Effector memory CD8-positive, alpha-beta T cell (primary cell): ENCODE results near the gene SLC23A2.
"Not testable (repeated sequence)": the region's sequence is repeated elsewhere in the genome, so short reads cannot be mapped to it uniquely, and the experiment has no call there.

ENCODE experiments used
- ATAC-seq: fragments of 150-1000 bp; cut with Tn5 transposase; replicated peaks from 2 replicates; pipeline ENCODE4 v1.10.0; 2021; ENCODE audit warnings: mild to moderate bottlenecking, moderate library complexity
- DNase-seq, 3 experiments: peaks; one replicate each; pipeline ENCODE4 v3.0.0; 2021
- H3K27ac Mint-ChIP-seq, 2 donors: one replicate each; pipeline ENCODE4 v1.8.0; 2022; ENCODE audit warnings: mild to moderate bottlenecking in 2 of 2, mixed read lengths in 2 of 2, moderate library complexity in 2 of 2
- H3K27me3 Mint-ChIP-seq, 2 donors: one replicate each; pipeline ENCODE4 v1.8.0; 2022; ENCODE audit warnings: mixed read lengths in 2 of 2
- H3K36me3 Mint-ChIP-seq: one replicate; pipeline ENCODE4 v1.8.0; 2022; ENCODE audit warnings: mild to moderate bottlenecking, moderate library complexity, mixed read lengths; ENCODE audit not compliant: insufficient read depth
- H3K4me1 Mint-ChIP-seq, 2 donors: one replicate each; pipeline ENCODE4 v1.8.0; 2022; ENCODE audit warnings: low read depth in 2 of 2, mixed read lengths in 2 of 2
- H3K4me3 Mint-ChIP-seq, 2 donors: one replicate each; pipeline ENCODE4 v1.8.0; 2022; ENCODE audit warnings: mild to moderate bottlenecking in 2 of 2, mixed read lengths in 2 of 2, moderate library complexity in 2 of 2
- H3K9me3 Mint-ChIP-seq, 2 donors: one replicate each; pipeline ENCODE4 v1.8.0; 2022; ENCODE audit warnings: mixed read lengths in 2 of 2

The SLC23A2 gene

GRCh38 chr20:4856022-4856755, 145.1 kb downstream of the SLC23A2 start:
- Mint-ChIP-seq H3K27me3 (no peaks in the 10 kb centered on the region), H3K9me3 (no peaks in the 10 kb centered on the region), H3K4me3 (no peak overlapping the region), H3K4me1 (no peaks in the 10 kb centered on the region), H3K36me3 (peaks cover 36% of the 10 kb centered on the region), H3K27ac (no peak overlapping the region)
- DNase-seq: no peak
- no peak for ATAC-seq

DNA sequence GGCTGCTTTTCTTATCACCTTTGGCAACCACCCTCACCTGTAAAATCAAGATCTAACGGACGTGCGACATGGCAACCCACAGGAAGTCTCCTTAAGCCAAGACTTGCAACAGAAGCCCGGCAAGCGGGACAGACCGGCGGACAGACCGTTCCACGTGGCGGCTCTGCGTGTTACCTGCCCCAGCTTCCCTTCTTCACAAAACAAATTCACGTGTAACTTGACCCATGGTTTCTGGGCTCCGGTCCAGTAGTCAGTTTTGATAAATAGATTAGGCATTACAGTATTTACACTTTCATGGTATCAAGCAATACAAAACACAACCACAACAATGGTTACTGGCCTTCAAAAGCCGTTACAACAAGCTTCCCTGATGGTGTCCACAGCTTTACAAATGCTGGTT, 145.8 kb downstream of the SLC23A2 start:
- peaks cover 35% of the 10 kb centered on the region for H3K36me3 Mint-ChIP-seq
- peak overlapping the region in 1 of 2 donors; percentile 55 for H3K27ac Mint-ChIP-seq

GRCh38 chr20:4855097-4855496, 146.2 kb downstream of the SLC23A2 start:
- Mint-ChIP-seq H3K27ac (peak overlapping the region in 1 of 2 donors; percentile 55), H3K4me3 (no peak overlapping the region), H3K4me1 (no peaks in the 10 kb centered on the region), H3K9me3 (no peaks in the 10 kb centered on the region), H3K27me3 (no peaks in the 10 kb centered on the region), H3K36me3 (peaks cover 30% of the 10 kb centered on the region)
- DNase-seq (no peak), ATAC-seq (no peak)

More for the DNA sequence above, 145.8 kb downstream of the SLC23A2 start:
- Mint-ChIP-seq H3K9me3 (no peaks in the 10 kb centered on the region), H3K27me3 (no peaks in the 10 kb centered on the region), H3K4me3 (no peak overlapping the region), H3K4me1 (no peaks in the 10 kb centered on the region)
- DNase-seq: no peak
- no peak for ATAC-seq

DNA sequence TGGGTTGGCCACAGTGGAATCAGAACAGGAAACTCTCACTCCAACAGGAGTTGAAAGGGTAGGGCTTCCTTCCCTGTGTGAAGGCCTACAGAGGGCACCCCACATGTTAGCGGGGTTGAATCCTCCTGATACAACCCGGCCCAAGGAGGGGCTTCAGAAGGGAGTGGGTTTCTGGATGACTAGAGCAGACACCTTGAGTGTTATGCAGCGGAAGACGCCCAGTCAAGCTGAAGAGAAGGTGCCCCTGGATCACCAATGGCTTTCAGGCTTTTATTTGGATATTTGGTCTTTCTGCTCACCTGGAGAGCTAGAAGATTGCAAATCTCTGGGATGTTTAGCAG, 146.8 kb downstream of the SLC23A2 start:
- Mint-ChIP-seq H3K4me3 (no peak overlapping the region), H3K27ac (no peak overlapping the region), H3K36me3 (peaks cover 28% of the 10 kb centered on the region), H3K27me3 (no peaks in the 10 kb centered on the region), H3K9me3 (no peaks in the 10 kb centered on the region), H3K4me1 (no peaks in the 10 kb centered on the region)
- ATAC-seq: no peak
- no peak for DNase-seq

DNA sequence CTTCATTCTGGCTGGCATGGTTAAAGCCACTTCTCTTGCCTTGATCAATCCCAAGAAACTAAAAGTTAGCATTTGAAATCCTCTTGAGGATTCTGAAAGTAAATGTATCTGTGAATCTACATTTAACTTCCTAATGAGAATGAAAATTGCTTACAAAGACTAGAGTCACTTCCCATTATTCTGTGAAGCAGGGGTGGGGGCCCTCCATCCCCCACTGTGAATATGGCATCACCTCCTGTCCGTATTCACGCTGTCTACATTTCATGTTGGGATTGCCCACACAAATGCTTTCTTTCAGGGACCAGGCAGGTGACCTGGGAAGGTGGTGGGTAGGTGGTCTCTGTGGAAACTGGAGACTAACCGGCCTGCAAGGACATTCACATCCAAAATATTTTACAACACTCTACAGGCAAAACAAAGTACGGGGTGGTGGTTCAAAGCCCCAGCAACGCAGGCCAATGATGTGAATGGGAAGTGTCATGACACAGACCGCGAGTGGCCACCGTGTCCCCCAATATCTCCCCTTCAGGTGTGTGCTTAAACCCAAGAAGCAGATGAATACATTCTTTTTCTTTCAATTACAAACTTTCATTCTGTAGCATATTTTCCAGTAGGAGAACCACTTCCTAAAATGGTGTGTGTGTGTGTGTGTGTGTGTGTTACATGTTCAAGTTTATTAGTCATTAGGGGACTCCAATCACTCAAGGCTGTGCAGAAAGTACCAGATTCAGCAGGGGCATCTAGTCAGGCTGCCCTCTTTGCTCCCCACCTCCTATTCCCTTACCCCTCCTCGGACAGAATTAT, 147.4 kb downstream of the SLC23A2 start:
- H3K9me3 Mint-ChIP-seq: no peaks in the 10 kb centered on the region
- no peak for ATAC-seq

DNA sequence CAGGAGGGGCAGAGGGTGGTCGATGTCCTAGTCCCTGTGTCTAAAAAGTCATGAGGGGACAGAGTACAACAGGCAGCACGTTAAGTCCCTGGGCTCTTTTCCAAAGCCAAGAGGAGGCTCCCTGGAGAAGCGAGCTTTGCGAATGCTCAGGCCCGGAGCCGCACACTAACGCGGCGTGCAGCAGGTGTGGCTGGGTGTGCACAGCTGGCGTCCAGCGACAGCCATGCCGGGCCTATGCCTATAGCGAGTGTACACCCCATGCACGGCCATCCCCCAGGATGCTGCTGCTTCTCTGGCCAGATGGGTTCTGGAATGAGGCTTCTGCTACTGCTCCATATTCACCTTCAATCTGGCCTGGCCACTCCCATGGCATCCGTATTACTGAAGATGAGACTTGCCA, 148.3 kb downstream of the SLC23A2 start:
- Mint-ChIP-seq H3K36me3 (peaks cover 12% of the 10 kb centered on the region), H3K9me3 (no peaks in the 10 kb centered on the region), H3K4me1 (no peaks in the 10 kb centered on the region), H3K27me3 (no peaks in the 10 kb centered on the region), H3K4me3 (no peak overlapping the region), H3K27ac (no peak overlapping the region)
- ATAC-seq: no peak
- DNase-seq: no peak

More for the DNA sequence above, 147.4 kb downstream of the SLC23A2 start:
- Mint-ChIP-seq H3K4me1 (no peaks in the 10 kb centered on the region), H3K27me3 (no peaks in the 10 kb centered on the region), H3K36me3 (peaks cover 22% of the 10 kb centered on the region), H3K4me3 (no peak overlapping the region), H3K27ac (no peak overlapping the region)
- no peak for DNase-seq

DNA sequence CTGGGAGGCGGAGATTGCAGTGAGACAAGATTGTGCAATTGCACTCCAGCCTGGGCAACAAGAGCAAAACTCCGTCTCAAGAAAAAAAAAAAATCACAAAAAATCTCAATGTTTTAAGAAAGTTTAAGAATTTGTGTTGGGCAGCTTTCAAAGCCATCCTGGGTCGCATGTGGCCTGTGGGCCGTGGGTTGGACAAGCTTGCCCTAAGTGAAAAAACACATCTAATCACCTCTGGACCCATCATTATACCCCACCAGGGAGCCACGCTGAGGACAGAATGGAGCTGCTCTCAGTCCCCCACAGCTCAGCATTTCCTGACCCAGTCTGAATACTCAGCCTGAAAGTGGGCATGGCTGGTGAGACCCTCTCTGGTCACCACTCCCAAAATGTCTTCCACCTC, 150.3 kb downstream of the SLC23A2 start:
- no peak overlapping the region for H3K4me3 Mint-ChIP-seq
- ATAC-seq (no peak), DNase-seq (no peak)
- H3K4me1 Mint-ChIP-seq: no peaks in the 10 kb centered on the region
- no peaks in the 10 kb centered on the region for H3K9me3 Mint-ChIP-seq
- peak overlapping the region; percentile 42 to 54 for H3K27ac Mint-ChIP-seq
- no peaks in the 10 kb centered on the region for H3K27me3 Mint-ChIP-seq
- H3K36me3 Mint-ChIP-seq: peaks cover 8% of the 10 kb centered on the region

DNA sequence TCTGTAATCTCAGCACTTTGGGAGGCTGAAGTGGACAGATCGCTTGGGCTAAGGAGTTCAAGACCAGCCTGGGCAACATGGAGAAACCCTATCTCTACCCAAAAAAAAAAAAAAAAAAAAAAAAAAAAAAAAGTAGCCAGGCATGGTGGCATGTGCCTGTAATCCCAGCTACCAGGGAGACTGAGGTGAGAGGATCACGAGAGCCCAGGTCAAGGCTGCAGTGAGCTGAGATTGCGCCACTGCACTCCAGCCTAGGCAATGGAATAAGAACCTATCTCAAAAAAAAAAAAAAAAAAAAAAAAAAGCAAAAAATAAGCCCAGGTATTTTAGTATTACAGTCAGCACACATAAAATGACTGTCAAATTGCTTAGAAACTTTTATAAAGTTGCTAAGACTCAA, 152.5 kb downstream of the SLC23A2 start:
- H3K9me3 Mint-ChIP-seq, DNase-seq, H3K4me1 Mint-ChIP-seq, H3K4me3 Mint-ChIP-seq, H3K36me3 Mint-ChIP-seq, H3K27me3 Mint-ChIP-seq, ATAC-seq, H3K27ac Mint-ChIP-seq: not testable (repeated sequence)

- H3K27ac Mint-ChIP-seq: no peak overlapping the region
- H3K27me3 Mint-ChIP-seq: no peaks in the 10 kb centered on the region
- H3K36me3 Mint-ChIP-seq: peaks cover 6% of the 10 kb centered on the region
- ATAC-seq: no peak
- H3K4me1 Mint-ChIP-seq: peaks cover 4 to 10% of the 10 kb centered on the region in 2 donors
- H3K4me3 Mint-ChIP-seq: no peak overlapping the region
- DNase-seq: no peak
- H3K9me3 Mint-ChIP-seq: no peaks in the 10 kb centered on the region
Observed at GRCh38 chr20:4848041-4848440, 153.3 kb downstream of the SLC23A2 start.

DNA sequence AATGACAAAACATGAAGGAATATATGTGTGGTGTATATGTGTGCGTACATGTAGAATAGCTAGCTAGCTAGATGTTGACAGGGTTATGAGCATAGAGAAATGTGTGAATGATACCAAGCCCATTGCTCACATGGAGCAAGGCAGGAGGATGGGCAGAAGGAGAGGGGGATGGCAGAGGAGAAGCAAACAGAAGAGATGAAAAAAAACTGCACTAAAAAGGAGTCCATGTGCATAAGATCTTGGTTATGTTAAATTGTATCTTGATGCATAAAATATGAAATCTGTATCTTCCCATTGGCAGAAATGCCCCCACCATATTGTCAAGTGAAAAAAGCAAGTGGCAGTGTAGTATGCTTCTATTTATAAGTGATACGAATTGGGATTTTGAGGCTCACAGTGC, 154.5 kb downstream of the SLC23A2 start:
- H3K27ac Mint-ChIP-seq: no peak overlapping the region
- H3K4me1 Mint-ChIP-seq: peaks cover 4 to 10% of the 10 kb centered on the region in 2 donors
- DNase-seq: no peak
- ATAC-seq: no peak
- H3K9me3 Mint-ChIP-seq: no peaks in the 10 kb centered on the region
- H3K4me3 Mint-ChIP-seq: no peak overlapping the region
- H3K27me3 Mint-ChIP-seq: no peaks in the 10 kb centered on the region
- H3K36me3 Mint-ChIP-seq: peaks cover 6% of the 10 kb centered on the region

- H3K27me3 Mint-ChIP-seq: no peaks in the 10 kb centered on the region
- peak overlapping the region in 1 of 2 donors; percentile 13 for H3K4me3 Mint-ChIP-seq
- no peaks in the 10 kb centered on the region for H3K9me3 Mint-ChIP-seq
- ATAC-seq (no peak), DNase-seq (no peak)
- H3K27ac Mint-ChIP-seq: peak overlapping the region; percentile 38 to 91
- H3K4me1 Mint-ChIP-seq: peaks cover 4 to 10% of the 10 kb centered on the region in 2 donors
- peaks cover 6% of the 10 kb centered on the region for H3K36me3 Mint-ChIP-seq
Observed at GRCh38 chr20:4844751-4845465, 156.4 kb downstream of the SLC23A2 start.

DNA sequence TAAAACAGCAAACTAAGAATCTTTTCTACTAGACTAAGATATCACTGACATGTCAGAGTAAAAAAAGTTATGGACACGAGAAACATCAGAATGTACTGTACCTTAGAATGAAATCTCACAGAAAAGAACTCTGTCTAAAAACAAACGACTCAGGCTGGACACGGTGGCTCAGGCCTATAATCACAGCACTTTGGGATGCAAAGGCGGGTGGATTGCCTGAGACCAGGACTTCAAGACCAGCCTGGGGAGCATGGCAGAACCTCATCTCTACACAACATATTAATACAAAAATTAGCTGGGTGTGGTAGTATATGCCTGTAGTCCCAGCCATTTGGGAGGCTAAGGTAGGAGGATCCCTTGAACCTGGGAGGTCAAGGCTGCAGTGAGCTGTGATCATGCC, 157.0 kb downstream of the SLC23A2 start:
- H3K27me3 Mint-ChIP-seq: no peaks in the 10 kb centered on the region
- peak overlapping the region; percentile 38 to 91 for H3K27ac Mint-ChIP-seq

DNA sequence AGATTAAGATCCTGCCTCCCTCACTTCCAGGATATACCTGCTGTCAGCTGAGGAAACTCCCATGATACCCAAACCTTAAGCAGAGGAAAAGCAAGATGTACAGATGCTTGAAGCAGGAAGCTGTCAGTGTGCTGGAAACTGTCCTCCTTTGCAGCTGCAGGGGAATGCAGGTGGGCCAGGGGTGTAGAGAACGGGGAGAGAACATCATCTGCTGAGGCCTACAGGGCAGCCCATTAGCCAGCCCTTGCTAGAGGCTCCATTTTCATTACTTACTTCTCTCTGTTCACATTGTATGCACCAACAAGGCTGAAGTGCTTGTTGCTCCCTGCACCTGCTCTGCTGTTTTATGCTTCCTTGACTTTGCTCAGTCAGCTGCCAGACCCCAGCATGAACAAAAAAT, 160.5 kb downstream of the SLC23A2 start:
- Mint-ChIP-seq H3K27ac (no peak overlapping the region), H3K9me3 (no peaks in the 10 kb centered on the region), H3K36me3 (peaks cover 6% of the 10 kb centered on the region), H3K4me1 (peaks cover 8 to 10% of the 10 kb centered on the region in 2 donors), H3K27me3 (peaks cover 6 to 22% of the 10 kb centered on the region in 2 donors), H3K4me3 (no peak overlapping the region)
- DNase-seq: no peak
- ATAC-seq: no peak

More for the DNA sequence above, 157.0 kb downstream of the SLC23A2 start:
- Mint-ChIP-seq H3K4me3 (peak overlapping the region in 1 of 2 donors; percentile 13), H3K36me3 (peaks cover 6% of the 10 kb centered on the region), H3K4me1 (peaks cover 4 to 10% of the 10 kb centered on the region in 2 donors), H3K9me3 (no peaks in the 10 kb centered on the region)
- no peak for ATAC-seq
- no peak for DNase-seq
